Retinal pigment epithelial cell (primary cell): ENCODE data around the gene RALGAPB.

Source experiments
- DNase-seq: peaks from one replicate; pipeline ENCODE4 v3.0.0-alpha.2; 2010; ENCODE audit warnings: low read depth
- H3K4me3 ChIP-seq: 2 replicates; pipeline ENCODE4 v1.5.1; 2011; ENCODE audit warnings: mild to moderate bottlenecking, low read length, control low read depth, moderate library complexity
- TF ChIP-seq, protein P1 (sequence below): conservative IDR thresholded peaks from 2 replicates; pipeline ENCODE4 v1.5.1; 2011; ENCODE audit warnings: low read depth, low read length, control low read depth, inconsistent platforms

The RALGAPB gene

DNA sequence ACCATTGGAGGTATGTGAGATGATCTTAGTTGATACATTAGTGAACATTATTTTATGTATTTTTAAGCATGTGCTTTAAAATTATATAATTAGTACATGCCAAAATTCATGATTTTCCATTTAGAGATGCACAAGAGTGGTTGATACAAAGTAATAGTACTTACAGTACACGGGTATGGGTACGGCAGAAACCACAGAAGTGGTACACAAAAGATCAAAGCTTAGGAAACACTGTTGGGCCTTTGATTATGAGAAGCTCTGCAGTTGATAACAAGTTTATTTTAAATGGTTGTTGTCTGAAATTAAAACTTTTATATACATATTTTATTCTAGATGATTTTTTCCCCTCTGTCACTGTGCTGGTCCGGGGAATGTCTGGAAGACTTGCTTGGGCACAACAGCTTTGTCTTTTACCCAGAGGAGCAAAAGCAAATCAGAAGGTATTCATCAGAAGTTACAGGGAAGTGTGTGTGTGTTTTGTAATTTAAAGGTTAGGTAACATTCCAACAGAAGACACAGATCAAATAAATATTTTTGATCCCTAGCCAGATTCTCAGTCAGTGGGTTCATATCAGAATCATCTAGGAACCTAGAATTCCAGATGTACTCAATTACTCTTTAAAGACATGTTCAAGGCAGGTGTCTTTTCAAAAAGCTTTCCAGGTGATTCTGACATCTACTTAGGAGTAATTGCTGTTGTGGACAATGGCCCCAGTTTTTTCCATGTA, 75.9 kb downstream of the RALGAPB start:
- TF ChIP-seq, protein P1, sequence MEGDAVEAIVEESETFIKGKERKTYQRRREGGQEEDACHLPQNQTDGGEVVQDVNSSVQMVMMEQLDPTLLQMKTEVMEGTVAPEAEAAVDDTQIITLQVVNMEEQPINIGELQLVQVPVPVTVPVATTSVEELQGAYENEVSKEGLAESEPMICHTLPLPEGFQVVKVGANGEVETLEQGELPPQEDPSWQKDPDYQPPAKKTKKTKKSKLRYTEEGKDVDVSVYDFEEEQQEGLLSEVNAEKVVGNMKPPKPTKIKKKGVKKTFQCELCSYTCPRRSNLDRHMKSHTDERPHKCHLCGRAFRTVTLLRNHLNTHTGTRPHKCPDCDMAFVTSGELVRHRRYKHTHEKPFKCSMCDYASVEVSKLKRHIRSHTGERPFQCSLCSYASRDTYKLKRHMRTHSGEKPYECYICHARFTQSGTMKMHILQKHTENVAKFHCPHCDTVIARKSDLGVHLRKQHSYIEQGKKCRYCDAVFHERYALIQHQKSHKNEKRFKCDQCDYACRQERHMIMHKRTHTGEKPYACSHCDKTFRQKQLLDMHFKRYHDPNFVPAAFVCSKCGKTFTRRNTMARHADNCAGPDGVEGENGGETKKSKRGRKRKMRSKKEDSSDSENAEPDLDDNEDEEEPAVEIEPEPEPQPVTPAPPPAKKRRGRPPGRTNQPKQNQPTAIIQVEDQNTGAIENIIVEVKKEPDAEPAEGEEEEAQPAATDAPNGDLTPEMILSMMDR: no peak
- no peak for DNase-seq
- no peak overlapping the region for H3K4me3 ChIP-seq

- no peak for DNase-seq
- H3K4me3 ChIP-seq: no peak overlapping the region
- TF ChIP-seq, protein P1: no peak
These were observed 77.6 kb downstream of the RALGAPB start for GRCh38 chr20:38550274-38550673.

DNA sequence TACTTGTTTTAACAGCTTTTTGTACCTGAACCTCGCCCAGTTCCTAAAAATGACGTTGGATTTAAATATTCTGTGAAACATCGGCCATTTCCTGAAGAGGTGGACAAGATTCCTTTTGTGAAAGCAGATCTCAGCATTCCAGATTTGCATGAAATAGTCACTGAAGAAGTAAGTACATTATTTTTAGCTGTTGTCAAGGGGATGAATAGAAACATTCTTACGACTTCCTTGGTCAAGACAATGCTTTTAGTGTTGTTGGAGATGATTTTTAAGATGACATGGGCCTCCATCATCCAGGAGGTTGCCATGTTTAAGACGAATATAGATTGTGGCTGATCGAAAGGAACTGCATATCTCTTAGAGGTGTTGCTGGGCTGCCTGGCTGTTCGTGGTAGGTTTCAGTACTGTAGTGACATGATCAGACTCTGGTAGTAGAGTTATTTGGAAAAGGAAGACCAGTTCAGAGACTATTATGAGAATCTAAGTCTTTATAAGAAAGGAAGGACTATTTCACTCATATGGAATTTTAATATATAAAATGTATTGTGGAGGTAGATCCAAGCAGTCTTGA, 78.5 kb downstream of the RALGAPB start:
- H3K4me3 ChIP-seq: no peak overlapping the region
- no peak for DNase-seq
- TF ChIP-seq, protein P1: no peak

DNA sequence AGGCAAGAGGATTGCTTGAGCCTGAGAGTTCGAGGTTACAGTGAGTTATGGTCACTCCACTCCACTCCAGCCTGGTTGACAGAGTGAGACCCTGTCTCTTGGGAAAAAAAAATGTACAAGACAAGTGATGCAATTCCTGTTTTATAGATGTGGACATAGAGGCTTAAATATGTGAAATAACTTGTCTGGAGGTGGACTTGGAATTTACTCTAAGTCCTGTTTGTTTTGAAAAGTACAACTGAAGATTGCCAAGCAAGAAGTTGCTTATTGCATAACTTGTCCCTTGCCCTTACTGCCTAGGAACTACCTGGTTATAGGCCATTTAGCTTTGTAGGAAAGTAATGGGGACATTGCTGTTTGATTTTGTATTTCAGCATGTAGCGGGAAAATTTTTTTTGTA, 82.3 kb downstream of the RALGAPB start:
- no peak overlapping the region for H3K4me3 ChIP-seq
- DNase-seq: no peak
- TF ChIP-seq, protein P1: no peak

DNA sequence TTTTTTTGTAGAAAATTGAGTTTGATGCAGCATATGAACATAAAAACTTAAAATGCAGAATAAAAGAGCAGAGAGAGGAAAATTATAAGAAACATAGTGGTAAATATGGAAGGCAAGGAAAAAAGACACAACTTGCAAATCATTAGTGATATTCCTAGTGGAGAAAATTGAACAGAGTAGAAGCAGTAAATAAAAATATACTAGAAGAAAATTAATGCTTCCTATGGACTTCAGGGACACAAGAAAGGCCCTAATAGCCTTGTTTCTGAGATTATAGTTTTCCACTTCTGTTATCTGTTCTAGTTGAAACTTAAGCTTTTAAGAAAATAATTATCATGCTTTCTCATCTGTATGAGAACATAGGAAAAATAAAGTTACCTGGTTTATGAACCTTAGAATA, 82.8 kb downstream of the RALGAPB start:
- no peak overlapping the region for H3K4me3 ChIP-seq
- TF ChIP-seq, protein P1: no peak
- DNase-seq: no peak

GRCh38 chr20:38557174-38557573, 84.5 kb downstream of the RALGAPB start:
- TF ChIP-seq, protein P1: no peak
- no peak for DNase-seq
- no peak overlapping the region for H3K4me3 ChIP-seq
